ENCODE measurements around the gene FSTL5.

The FSTL5 gene

DNA sequence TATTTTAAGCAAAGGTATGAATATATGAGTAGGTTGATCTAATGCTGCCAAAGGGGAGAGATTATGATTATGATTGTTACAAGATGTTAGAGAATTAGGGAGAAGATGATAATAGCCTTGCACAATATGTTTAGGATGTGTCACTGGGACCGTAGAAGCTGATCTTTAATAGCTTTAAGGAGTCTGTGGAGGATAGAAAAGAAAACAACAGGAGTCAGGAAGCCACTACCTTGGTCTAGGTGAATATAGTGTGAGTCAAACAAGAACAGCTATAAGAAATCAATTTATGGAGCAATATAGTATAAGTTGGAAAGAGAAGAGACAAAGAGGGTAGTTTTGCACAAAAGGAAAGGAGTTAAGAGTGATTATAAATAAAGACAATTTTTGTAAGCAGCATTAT lies 232.7 kb downstream of the FSTL5 start:
- no peak for DNase-seq

DNA sequence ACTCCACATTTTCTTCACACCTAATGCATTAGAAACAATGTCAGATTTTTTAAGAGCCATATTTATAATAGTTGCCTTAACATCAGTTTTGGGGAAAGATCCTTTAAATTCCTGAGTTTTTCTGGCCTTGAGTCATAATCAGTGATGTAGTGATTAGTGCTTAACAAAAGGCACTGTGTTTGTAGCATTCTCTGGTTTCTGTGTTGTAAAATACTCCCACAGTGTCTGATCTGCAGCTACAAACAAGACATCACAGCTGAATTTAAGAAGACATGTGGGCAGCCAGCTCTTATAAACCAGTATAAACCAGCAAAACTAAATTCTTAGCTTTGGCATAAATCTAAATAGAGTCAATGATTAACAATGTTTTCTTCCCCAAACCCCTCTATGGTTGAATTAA lies 233.8 kb downstream of the FSTL5 start:
- DNase-seq = no peak

DNA sequence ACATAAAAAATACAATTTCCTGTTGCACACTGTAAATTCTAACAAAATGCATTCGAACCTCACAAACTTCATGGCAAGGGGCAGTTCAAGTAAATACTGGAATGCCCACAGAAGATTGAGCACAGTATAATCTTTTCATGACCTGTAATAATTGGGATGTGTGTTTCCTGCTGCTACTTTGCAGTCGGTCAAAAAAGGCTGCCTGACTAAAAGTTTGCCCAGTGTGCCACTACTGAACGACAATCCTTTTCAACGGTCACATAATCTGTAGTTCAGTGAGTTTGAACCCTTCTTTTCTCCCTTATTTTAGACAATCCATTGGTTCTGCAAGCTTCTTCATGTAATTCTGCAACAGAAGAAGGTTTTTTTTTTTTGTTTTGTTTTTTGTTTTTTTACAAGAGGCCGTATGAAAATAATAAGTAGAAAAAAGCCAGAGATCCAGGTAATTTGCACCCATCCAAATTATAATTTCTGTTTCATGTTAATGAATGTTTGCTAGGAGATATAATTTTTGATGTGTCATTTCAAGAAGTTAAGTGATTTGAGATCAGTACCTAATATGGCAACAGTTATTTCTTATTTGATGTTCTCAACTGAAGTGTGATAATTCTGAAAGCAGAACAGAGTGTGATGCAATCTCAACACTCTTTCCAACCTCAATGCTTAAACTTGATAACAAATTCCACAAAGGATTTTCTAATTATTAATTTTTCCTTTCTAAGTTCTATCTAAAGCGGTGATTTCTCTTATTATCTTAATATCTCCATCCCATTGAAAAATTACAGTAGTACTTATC lies 237.6 kb downstream of the FSTL5 start:
- DNase-seq = no peak

- no peak for DNase-seq
Measured at GRCh38 chr4:161920304-161921052, 243.3 kb downstream of the FSTL5 start.

GRCh38 chr4:161919442-161920220 lies 244.2 kb downstream of the FSTL5 start:
- no peak for DNase-seq

- no peak for DNase-seq
Measured at GRCh38 chr4:161916035-161916434, 247.8 kb downstream of the FSTL5 start.

DNA sequence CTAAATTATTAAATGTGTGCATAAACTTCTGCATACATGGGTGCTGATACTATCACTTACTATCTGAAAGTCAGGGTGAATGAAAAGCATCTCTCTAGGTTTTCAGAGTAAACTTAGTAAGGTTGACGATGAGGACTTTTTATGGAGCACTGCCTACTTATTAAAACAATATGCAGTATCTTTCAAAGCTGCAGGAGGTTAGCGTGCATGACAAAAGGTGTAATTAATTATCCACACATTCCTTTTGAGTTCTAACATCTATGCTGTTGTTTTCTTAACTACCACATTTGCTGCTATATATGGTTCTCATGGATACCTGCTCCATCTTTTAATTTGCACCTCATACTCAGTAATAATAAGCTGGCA lies 256.2 kb downstream of the FSTL5 start:
- DNase-seq = no peak

DNA sequence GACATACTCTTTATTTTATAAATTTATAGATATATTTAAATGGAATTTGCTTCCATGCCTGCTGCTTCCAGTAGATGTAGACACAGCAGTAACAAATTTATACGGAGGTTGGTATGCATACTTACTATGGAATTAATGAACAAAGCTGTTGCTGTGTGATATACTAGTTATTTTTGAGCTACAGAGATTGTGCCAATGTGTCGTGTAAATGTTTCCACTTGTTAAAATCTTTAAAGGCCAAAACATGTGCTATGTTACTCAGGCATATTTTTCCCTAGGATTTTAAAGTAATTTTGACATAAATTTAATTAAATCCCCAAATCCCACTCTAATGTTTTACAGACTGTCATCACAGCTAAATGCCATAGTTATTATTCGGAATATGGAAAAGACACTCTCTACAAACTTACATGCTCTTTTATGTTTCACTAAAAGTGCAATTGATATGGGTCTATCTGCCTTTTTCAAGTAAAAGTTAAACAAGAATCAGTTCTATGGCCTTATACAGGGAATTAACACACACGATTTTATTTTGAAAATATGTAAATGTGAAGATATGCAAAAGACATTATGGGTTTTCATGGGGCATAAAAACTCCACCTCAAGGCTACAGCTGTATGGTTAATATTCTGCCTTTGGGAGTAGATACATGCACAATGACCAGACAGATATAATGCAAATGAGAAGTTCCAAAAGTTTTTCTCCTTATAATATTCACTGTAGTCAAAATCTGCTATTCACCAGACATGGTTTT lies 256.8 kb downstream of the FSTL5 start:
- no peak for DNase-seq

DNA sequence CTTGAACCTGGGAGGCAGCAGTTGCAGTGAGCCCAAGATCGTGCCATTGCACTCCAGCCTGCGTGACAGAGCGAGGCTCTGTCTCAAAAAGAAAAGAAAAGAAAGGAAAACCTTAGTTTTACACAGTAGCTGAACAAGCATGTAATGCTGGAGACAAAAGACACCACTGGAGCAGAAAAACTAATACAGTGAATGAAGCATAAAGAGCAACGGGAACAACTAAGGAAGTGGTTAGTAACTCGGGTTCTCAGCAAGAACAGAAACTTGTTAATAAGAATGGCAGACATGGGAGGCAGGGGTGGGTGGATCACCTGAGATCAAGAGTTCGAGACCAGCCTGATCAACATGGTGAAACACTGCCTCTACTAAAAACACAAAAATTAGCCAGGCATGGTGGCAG lies 263.7 kb downstream of the FSTL5 start:
- DNase-seq = no peak

DNA sequence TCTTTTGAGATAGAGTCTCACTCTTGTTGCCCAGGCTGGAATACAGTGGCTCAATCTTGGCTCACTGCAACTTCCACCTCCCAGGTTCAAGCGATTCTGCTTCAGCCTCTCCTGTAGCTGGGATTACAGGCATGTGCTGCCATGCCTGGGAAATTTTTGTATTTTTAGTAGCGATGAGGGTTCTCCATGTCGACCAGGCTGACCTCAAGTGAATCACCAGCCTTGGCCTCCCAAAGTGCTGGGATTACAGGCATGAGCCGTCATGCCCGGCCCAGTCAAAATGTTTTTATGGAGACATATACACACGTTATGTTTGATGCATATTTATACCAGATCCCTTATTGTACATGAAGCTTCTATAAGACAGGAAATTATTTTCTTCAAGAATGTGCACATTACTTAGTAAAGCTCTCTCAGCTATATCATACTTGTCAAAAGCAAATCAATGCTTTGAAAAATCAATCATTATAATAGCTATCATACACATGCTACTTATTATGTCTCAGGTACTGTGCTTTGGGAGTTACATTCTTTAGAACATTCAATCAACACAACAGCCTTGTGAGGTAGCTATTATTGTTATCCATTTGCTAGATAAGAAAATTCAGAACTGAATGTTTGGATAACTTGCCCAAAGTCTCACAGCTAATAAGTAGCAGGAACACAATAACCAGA lies 269.2 kb downstream of the FSTL5 start:
- no peak for DNase-seq

GRCh38 chr4:161894014-161894413 lies 269.8 kb downstream of the FSTL5 start:
- DNase-seq = no peak

DNA sequence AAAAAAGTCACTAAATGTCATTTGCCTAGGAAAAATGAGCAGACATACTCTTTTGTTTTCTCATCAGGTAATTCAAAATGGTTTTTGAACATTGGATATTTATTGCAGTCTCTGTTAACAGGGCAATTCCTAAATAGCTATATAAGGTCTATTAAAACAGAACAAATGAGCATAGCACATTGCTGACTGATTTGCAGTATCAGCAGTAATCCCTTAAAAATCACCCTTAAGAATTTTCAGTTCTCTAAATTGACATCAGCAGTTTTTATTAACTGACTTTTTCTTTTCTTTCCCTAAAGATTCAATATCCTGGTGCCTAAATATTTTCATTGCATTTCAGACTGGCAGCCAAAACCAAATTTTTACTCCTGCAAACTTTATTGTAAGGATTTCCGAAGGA lies 270.2 kb downstream of the FSTL5 start:
- DNase-seq = no peak

- no peak for DNase-seq
Measured at GRCh38 chr4:161892951-161893350, 270.8 kb downstream of the FSTL5 start.

DNA sequence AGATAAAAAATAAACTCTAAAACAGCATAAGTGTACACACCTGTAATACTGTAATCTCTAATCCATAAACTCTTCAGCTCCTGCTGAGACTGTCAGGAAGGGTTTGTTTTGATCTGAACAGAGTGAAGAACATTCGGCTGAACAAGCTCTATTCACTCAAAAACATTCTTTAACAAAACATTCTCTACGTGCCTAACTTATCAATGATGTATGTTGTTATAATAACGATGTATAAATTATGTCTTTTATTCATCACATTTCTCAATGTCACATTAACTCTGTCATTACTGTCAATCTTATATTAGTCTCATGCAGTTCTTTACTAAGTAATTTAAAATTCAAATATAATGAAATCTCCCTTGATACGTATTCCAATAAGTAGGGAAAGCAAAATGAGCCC lies 280.6 kb downstream of the FSTL5 start:
- DNase-seq = no peak

DNA sequence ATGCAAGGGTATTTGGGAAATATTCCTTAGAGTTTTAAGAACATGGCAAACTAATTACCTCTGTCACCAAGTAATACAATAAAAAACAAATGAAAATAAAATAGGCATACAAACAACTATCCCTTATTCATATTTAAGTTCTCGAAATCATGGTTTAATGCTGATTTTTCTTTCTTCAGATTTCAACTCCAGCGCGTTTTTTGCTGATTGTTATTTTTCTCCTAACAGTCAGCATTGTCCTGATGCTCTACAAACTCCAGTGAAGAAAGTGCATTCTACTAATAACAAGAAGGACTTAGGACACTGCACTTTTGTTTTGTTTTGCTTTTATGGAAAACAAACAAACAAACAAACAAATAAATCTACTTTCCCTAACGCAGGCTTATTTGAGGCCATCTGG lies 282.4 kb downstream of the FSTL5 start:
- no peak for DNase-seq

GRCh38 chr4:161869511-161869910 lies 294.3 kb downstream of the FSTL5 start:
- no peak for DNase-seq

DNA sequence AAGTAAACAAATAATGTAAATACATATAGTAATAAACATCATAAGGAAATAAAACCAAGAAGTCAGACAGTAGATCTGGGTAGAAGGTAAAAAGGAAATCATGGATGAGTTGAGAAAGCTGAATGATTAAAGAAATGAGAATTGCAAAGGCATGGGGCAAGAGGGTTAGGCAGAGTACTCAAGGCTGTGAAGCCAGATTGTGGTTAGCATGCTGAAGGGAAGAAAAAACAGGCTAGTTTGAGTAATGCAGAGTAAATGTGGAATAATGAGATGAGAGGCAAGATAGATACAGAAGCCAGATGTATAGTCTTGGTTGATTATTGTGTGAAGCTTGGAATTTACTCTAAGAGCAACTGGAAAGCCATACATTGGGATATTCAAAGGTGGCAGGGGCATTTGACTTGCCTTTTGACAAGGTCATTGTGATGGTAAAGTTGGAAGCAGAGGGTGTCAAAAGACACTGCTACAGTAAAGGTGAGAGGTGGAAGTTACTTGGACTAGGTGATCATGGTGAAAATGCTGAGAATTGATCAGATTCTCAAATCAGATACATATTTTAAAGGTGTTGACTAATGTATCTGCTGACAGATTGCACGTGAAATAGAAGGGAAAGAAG lies 307.0 kb downstream of the FSTL5 start:
- no peak for DNase-seq

GRCh38 chr4:161850631-161851030 lies 313.2 kb downstream of the FSTL5 start:
- no peak for DNase-seq

DNA sequence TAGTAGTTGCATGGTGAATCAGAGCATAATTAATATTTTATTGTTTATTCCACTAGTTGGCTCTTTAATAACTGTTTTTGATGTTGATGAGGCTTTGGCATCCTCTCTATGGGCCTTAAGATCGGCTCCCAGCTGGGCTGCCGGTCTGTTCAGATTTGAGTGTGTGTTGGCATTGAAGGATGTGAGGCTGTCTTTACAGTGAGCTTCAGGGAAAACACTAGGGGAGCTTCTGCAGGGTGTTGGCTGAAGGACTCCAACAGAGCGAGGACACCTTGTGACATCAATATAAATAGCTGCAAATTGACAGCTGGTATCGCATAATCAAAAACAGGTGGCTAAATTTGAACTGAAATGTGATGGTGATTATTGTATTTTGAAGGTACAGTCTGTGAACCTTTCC lies 322.0 kb downstream of the FSTL5 start:
- no peak for DNase-seq

DNA sequence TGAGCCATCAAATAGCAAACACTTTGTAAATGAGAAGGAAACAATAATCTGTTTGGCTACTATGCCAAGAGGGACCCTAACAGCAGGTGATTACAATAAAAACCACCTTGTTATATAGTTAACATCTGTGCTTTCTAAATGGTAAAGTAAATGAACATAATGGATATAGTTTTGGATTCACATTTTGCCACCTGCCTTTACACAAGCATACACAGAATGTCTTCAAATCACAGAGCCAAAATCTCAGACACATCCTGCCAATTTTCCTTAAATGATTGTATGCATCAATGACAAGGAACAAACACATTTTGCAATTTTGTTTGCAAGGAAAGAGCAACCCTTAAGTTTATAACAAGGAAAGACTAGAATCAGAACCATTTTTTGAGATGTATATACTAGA lies 334.2 kb downstream of the FSTL5 start:
- no peak for DNase-seq

GRCh38 chr4:161828061-161828460 lies 335.7 kb downstream of the FSTL5 start:
- no peak for DNase-seq

DNA sequence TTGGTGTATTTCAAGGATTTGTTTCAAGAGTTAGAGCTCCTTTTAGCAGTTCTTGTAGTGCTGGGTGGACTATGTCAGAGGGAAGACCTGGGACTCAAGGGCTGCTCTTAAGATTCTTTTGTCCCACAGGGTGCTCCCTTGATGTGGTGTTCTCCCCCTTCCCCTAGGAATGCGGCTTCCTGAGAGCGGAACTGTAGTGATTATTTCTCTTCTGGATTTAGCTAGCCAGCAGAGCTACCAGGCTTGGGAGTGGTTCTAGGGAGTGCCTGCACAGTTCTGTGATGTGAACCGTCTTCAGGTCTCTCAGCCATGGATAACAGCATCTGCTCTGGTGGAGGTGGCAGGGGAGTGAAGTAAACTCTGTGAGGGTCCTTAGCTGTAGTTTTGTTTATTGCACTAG lies 336.8 kb downstream of the FSTL5 start:
- no peak for DNase-seq

Measured in SIG-M5 (cell line).